ENCODE measurements around the gene NPFFR2.
"Not testable (repeated sequence)": the region's sequence is repeated elsewhere in the genome, so short reads cannot be mapped to it uniquely, and the experiment has no call there.

NPFFR2 gene

DNA sequence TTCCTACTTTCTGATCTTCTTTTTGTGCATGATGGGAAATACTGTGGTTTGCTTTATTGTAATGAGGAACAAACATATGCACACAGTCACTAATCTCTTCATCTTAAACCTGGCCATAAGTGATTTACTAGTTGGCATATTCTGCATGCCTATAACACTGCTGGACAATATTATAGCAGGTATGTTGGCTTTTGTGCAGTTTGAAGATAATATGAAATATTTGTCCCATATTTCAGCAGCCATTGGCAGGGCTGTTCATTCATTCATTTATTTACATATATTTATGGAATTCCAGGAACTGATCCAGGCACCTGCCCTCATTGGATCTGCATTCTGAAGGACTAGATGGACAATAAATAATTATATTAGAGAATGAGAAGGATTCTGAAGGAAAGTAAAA lies 96.9 kb downstream of the NPFFR2 start:
- ChIA-PET CTCF (no interaction called here), POLR2A (no interaction called here)
- DNase-seq (ENCODE audit: extremely low spot score), result no peak
- TF ChIP-seq, protein P1, sequence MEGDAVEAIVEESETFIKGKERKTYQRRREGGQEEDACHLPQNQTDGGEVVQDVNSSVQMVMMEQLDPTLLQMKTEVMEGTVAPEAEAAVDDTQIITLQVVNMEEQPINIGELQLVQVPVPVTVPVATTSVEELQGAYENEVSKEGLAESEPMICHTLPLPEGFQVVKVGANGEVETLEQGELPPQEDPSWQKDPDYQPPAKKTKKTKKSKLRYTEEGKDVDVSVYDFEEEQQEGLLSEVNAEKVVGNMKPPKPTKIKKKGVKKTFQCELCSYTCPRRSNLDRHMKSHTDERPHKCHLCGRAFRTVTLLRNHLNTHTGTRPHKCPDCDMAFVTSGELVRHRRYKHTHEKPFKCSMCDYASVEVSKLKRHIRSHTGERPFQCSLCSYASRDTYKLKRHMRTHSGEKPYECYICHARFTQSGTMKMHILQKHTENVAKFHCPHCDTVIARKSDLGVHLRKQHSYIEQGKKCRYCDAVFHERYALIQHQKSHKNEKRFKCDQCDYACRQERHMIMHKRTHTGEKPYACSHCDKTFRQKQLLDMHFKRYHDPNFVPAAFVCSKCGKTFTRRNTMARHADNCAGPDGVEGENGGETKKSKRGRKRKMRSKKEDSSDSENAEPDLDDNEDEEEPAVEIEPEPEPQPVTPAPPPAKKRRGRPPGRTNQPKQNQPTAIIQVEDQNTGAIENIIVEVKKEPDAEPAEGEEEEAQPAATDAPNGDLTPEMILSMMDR (IDR thresholded peaks at IDR 0.05; ENCODE audit: control extremely low read depth, extremely low read depth, low read depth, missing control alignments), result no peak

DNA sequence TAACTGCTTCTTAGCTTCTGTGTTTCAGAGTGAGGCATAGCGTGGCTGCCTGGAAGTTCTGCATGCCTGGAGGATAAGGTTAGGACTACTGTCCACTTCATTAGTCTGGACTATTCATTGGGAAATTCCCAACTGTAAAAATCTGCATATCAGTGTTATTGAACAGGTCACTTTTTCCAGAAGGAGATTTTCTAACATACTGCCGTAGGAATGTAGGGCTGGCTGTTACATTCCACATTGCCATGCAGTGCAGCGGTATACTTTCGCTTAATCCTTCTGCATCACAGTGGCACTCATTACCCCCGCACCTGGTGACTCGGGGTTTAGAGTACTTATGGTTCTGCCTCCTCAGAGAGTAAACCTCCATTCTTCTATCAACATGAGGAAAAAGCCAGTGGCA lies 104.6 kb downstream of the NPFFR2 start:
- ChIA-PET CTCF (no interaction called here), POLR2A (no interaction called here)
- TF ChIP-seq, protein P1 (IDR thresholded peaks at IDR 0.05; ENCODE audit: control extremely low read depth, extremely low read depth, low read depth, missing control alignments), result no peak
- DNase-seq (ENCODE audit: extremely low spot score), result no peak

DNA sequence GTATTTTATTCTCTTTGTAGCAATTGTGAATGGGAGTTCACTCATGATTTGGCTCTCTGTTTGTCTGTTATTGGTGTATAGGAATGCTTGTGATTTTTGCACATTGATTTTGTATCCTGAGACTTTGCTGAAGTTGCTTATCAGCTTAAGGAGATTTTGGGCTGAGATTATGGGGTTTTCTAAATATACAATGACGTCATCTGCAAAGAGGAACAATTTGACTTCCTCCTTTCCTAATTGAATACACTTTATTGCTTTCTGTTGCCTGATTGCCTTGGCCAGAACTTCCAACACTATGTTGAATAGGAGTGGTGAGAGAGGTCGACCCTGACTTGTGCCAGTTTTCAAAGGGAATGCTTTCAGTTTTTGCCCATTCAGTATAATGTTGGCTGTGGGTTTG lies 108.2 kb downstream of the NPFFR2 start:
- POLR2A ChIA-PET; CTCF ChIA-PET; DNase-seq (ENCODE audit: extremely low spot score): not testable (repeated sequence)

DNA sequence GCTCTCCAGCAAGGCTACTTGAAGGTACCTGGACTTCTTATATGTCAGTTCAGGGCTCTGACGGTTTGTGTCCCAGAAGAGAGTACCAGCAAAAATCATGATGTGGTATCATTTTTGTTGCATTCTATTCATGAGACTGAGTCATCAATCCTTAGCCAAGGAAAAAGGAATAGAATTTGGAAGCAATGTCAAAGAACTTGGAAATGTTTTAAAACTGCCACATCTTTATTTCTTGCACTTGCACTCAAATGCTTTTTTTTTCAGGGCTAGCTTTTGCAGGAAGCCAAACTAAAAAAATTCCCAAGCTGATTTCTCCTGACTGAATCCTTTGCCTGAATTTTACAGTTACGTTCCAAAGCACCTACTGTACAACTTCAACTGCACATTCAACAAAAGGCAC lies 112.4 kb downstream of the NPFFR2 start:
- CTCF ChIA-PET, result interaction anchor here (1.0 kb wide), 1 partner anchor 9 kb away, joined by 3 read pairs; no protein-coding TSS in a partner anchor
- POLR2A ChIA-PET, result no interaction called here
- DNase-seq (ENCODE audit: extremely low spot score), result no peak
- TF ChIP-seq, protein P1 (IDR thresholded peaks at IDR 0.05; ENCODE audit: control extremely low read depth, extremely low read depth, low read depth, missing control alignments), result no peak

DNA sequence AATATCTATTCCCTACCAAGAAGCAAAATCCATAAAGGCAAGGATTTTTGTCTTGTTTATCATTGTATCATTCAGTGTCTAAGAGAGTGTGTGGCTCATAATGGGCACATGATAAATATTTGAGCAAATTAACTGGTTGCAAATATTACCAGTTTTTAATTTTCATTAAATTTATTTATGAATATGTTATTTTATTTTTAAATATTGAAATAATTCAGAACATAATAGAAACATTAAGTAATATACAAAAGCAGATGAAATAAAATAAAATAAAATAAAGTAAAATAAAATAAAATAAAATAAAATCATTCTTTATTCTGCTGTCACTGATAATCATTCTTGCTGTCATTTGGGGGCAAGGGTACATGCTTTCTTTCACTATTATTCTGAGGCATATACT lies 120.9 kb downstream of the NPFFR2 start:
- POLR2A ChIA-PET, result no interaction called here
- TF ChIP-seq, protein P1 (IDR thresholded peaks at IDR 0.05; ENCODE audit: control extremely low read depth, extremely low read depth, low read depth, missing control alignments), result no peak
- CTCF ChIA-PET, result no interaction called here

DNA sequence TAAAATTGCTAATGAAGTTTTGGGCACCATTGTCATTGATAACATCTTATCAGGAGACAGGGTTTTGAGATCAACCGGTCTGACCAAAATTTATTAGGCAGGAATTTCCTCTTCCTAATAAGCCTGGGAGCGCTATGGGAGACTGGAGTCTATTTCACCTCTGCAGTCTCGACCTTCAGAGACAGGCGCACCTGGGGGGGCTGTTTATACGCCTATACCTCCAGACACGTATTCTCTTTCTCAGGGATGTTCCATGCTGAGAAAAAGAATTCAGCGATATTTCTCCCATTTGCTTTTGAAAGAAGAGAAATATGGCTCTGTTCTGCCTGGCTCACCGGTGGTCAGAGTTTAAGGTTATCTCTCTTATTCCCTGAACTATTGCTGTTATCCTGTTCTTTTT lies 121.8 kb downstream of the NPFFR2 start:
- DNase-seq (ENCODE audit: extremely low spot score); POLR2A ChIA-PET: not testable (repeated sequence)
- CTCF ChIA-PET, result interaction anchor here (0.8 kb wide), 1 partner anchor 9 kb away, joined by 3 read pairs; no protein-coding TSS in a partner anchor

More for the DNA sequence above, 120.9 kb downstream of the NPFFR2 start:
- no peak for DNase-seq (ENCODE audit: extremely low spot score)

DNA sequence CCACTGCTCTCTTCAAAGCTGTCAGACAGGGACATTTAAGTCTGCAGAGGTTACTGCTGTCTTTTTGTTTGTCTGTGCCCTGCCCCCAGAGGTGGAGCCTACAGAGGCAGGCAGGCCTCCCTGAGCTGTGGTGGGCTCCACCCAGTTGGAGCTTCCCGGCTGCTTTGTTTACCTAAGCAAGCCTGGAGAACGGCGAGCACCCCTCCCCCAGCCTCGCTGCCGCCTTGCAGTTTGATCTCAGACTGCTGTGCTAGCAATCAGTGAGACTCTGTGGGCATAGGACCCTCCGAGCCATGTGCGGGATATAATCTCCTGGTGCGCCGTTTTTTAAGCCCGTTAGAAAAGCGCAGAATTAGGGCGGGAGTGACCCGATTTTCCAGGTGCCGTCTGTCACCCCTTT lies 137.5 kb downstream of the NPFFR2 start:
- CTCF ChIA-PET; DNase-seq (ENCODE audit: extremely low spot score); POLR2A ChIA-PET: not testable (repeated sequence)

DNA sequence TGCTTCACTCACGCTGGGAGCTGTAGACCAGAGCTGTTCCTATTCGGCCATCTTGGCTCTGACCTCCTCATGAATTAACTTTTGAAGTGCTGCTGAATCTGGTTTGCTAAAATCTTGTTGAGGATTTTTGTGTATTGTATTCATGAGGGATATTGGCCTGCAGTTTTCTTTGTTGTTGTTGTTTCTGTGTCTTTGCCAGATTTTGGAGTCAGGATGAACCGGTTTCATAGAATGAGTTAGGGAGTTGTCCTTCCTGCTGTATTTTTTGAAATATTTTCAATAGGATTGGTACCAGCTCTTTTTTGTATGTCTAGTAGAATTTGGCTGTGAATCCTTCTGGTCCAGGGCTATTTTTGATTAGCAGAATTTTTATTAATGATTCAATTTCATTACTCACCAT lies 138.1 kb downstream of the NPFFR2 start:
- no peak for DNase-seq (ENCODE audit: extremely low spot score)
- TF ChIP-seq, protein P1 (IDR thresholded peaks at IDR 0.05; ENCODE audit: control extremely low read depth, extremely low read depth, low read depth, missing control alignments), result no peak
- CTCF ChIA-PET, result interaction anchor here (1.4 kb wide), 1 partner anchor 12 kb away, joined by 3 read pairs; no protein-coding TSS in a partner anchor
- POLR2A ChIA-PET, result no interaction called here
